HepG2 (cell line): ENCODE data around the gene QPCT. TPM values are rescaled to one million over a fixed set of nuclear protein-coding genes. Genes with fewer than 3 reads are reported as not detected.

Source experiments
- DPF2 ChIP-seq: sonication (generic); formaldehyde crosslinking; IDR thresholded peaks from 2 replicates; pipeline ENCODE4 v1.4.0; 2020; ENCODE audit warnings: mild to moderate bottlenecking, low read depth, missing genetic modification reagents, borderline replicate concordance
- FOSL2 ChIP-seq: sonication (generic); formaldehyde crosslinking; IDR thresholded peaks from 2 replicates; pipeline ENCODE4 v1.4.0; 2020; ENCODE audit warnings: missing genetic modification reagents
- FOXP1 ChIP-seq, 2 experiments: fragments of 450-650 bp in 1 of 2; IDR thresholded peaks; 2 replicates each; pipeline ENCODE4 v1.6.1; 2017 to 2018; ENCODE audit warnings: antibody characterized with exemption in 1 of 2
- ISL2 ChIP-seq: sonication (generic); formaldehyde crosslinking; IDR thresholded peaks from 2 replicates; pipeline ENCODE4 v1.5.0; 2020; ENCODE audit warnings: missing genetic modification reagents
- NCOA1 ChIP-seq: sonication (generic); formaldehyde crosslinking; IDR thresholded peaks from 2 replicates; pipeline ENCODE4 v1.9.0; 2021; ENCODE audit warnings: missing genetic modification reagents
- SP1 ChIP-seq, 2 experiments: fragments of 450-650 bp in 1 of 2; sonication (generic) in 1 of 2; formaldehyde crosslinking in 1 of 2; IDR thresholded peaks; 2 replicates each; pipeline versions ENCODE4 v1.4.0 to v1.6.1; 2016 to 2020; ENCODE audit warnings: missing genetic modification reagents in 1 of 2
- SYNCRIP ChIP-seq: fragments of 200-400 bp; formaldehyde crosslinking; IDR thresholded peaks from 2 replicates; pipeline ENCODE4 v1.6.1; 2018; ENCODE audit warnings: mild to moderate bottlenecking, low read depth, low read length; ENCODE audit not compliant: insufficient read depth
- ZFY ChIP-seq: sonication (generic); formaldehyde crosslinking; IDR thresholded peaks from 2 replicates; pipeline ENCODE4 v1.4.0; 2020; ENCODE audit warnings: missing genetic modification reagents
- ZMYM3 ChIP-seq: sonication (generic); formaldehyde crosslinking; IDR thresholded peaks from 2 replicates; pipeline ENCODE4 v1.5.1; 2020; ENCODE audit warnings: mild to moderate bottlenecking, missing genetic modification reagents
- ZNF598 ChIP-seq: sonication (generic); formaldehyde crosslinking; IDR thresholded peaks from 2 replicates; pipeline ENCODE4 v1.5.1; 2020; ENCODE audit warnings: mild to moderate bottlenecking, missing genetic modification reagents, borderline replicate concordance
- ZNF644 ChIP-seq: IDR thresholded peaks from 2 replicates; pipeline ENCODE4 v1.6.1; 2016; ENCODE audit warnings: low read depth
- polyA plus RNA-seq, 8 experiments: library from polyadenylated mRNA; depleted of rRNA in 3 of 8; stranded (reverse) in 7 of 8; unstranded in 1 of 8; fragments of >200 nt; fragmentation: Illumina TruSeq in 4 of 8; extraction: Trizol in 4 of 8; gene quantifications; 2 replicates each; pipeline versions ENCODE4 v1.2.1 to v1.2.3, GENCODE V29; 2011 to 2016; ENCODE audit warnings: low read depth in 4 of 8, missing spikeins in 1 of 8, mixed read lengths in 1 of 8; ENCODE audit not compliant: insufficient read depth in 1 of 8
- total RNA-seq, 5 experiments: library from RNA; depleted of rRNA; stranded (reverse); fragments of >200 nt; fragmentation: Illumina TruSeq; extraction: Trizol; gene quantifications; 2 replicates each; pipeline ENCODE4 v1.2.3, GENCODE V29; 2016; ENCODE audit warnings: low read depth in 1 of 5
- TF ChIP-seq, protein P1 (sequence below): sonication (generic); formaldehyde crosslinking; IDR thresholded peaks from 2 replicates; pipeline ENCODE4 v1.9.0; 2022; ENCODE audit warnings: missing genetic modification reagents, mild to moderate bottlenecking, borderline replicate concordance
- TF ChIP-seq, protein P2 (sequence below): sonication (generic); formaldehyde crosslinking; IDR thresholded peaks from 2 replicates; pipeline ENCODE4 v1.5.1; 2020; ENCODE audit warnings: mild to moderate bottlenecking, missing genetic modification reagents, borderline replicate concordance
- TF ChIP-seq, protein P3 (sequence below): sonication (generic); formaldehyde crosslinking; IDR thresholded peaks from 2 replicates; pipeline ENCODE4 v1.5.1; 2020; ENCODE audit warnings: mild to moderate bottlenecking, moderate library complexity, missing genetic modification reagents
- TF ChIP-seq, protein P4 (sequence below): IDR thresholded peaks from 2 replicates; pipeline ENCODE4 v1.4.0; 2020; ENCODE audit warnings: mild to moderate bottlenecking, missing genetic modification reagents
- TF ChIP-seq, protein P5 (sequence below): IDR thresholded peaks from 2 replicates; pipeline ENCODE4 v1.6.1; 2018; ENCODE audit warnings: missing genetic modification reagents

Gene QPCT
- total and polyA plus RNA-seq, 2 of the 13 experiments (the other 11 are each of a cell fraction or from before 2014, with no cell fraction given): 0.77 to 1.2 TPM

DNA sequence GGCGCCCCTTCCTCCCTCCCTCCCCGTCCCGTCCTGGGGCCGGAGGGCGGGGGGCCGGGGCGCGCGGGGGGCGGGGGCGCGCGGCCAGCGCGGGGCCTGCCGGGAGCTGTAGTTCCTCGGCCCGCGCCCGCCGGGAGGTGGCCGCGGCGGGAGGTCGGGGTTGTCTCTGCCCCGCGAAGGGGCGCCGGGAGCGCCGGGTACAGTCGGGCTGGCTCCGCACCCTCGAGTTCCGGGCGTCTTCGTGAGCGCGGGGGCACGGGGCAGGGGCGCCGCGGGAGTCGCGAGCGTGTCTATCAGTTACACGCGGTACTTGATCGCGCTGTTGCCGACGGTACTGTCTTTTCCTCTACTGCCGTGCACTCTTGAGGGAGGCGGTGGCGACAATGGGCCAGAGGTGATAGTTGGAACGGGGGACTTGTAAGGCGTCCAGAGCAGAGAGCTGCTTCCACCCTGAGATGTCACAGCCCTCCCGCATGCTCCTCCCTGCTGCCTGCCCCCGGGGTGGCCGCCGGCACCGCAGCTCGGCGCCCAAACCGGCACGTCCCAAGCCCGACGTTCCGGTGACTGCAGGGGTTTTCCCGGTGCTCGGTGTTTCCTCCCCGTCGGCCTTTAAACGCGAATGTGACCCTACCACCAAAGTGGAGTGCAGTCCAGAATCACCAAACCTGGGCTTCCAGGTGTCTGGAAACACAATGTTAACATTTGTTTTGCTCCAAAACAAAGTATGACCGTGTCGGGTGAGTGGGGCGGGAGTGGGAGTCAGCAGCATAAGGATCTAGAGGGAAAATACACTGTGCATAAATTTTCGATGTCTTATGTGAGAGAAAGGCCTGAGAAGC is 19.4 kb upstream of the QPCT start, which contains the start of gene PRKD3 (continued):
- no peak for TF ChIP-seq SP1 (IDR thresholded peaks at IDR 0.05)
- no peak for TF ChIP-seq SP1 (CRISPR knock-in tag; IDR thresholded peaks at IDR 0.05)
- TF ChIP-seq, protein P1, sequence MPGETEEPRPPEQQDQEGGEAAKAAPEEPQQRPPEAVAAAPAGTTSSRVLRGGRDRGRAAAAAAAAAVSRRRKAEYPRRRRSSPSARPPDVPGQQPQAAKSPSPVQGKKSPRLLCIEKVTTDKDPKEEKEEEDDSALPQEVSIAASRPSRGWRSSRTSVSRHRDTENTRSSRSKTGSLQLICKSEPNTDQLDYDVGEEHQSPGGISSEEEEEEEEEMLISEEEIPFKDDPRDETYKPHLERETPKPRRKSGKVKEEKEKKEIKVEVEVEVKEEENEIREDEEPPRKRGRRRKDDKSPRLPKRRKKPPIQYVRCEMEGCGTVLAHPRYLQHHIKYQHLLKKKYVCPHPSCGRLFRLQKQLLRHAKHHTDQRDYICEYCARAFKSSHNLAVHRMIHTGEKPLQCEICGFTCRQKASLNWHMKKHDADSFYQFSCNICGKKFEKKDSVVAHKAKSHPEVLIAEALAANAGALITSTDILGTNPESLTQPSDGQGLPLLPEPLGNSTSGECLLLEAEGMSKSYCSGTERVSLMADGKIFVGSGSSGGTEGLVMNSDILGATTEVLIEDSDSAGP (CRISPR knock-in tag): peak; percentile 56; the same call in 1 of the 2 replicates
- no peak for TF ChIP-seq ZNF644 (CRISPR knock-in tag)
- TF ChIP-seq FOXP1 (IDR thresholded peaks at IDR 0.05): no peak
- TF ChIP-seq FOXP1 (CRISPR knock-in tag; IDR thresholded peaks at IDR 0.05): no peak
- TF ChIP-seq FOSL2: peak; percentile 8; the same call in 1 of the 2 replicates
- TF ChIP-seq NCOA1: peak; percentile 84; the same call in 1 of the 2 replicates
- TF ChIP-seq, protein P2, sequence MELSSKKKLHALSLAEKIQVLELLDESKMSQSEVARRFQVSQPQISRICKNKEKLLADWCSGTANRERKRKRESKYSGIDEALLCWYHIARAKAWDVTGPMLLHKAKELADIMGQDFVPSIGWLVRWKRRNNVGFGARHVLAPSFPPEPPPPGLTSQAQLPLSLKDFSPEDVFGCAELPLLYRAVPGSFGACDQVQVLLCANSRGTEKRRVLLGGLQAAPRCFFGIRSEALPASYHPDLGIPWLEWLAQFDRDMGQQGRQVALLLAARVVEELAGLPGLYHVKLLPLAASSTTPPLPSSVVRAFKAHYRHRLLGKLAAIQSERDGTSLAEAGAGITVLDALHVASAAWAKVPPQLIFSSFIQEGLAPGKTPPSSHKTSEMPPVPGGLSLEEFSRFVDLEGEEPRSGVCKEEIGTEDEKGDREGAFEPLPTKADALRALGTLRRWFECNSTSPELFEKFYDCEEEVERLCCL (CRISPR knock-in tag): no peak
- TF ChIP-seq ZMYM3: no peak
- TF ChIP-seq, protein P3, sequence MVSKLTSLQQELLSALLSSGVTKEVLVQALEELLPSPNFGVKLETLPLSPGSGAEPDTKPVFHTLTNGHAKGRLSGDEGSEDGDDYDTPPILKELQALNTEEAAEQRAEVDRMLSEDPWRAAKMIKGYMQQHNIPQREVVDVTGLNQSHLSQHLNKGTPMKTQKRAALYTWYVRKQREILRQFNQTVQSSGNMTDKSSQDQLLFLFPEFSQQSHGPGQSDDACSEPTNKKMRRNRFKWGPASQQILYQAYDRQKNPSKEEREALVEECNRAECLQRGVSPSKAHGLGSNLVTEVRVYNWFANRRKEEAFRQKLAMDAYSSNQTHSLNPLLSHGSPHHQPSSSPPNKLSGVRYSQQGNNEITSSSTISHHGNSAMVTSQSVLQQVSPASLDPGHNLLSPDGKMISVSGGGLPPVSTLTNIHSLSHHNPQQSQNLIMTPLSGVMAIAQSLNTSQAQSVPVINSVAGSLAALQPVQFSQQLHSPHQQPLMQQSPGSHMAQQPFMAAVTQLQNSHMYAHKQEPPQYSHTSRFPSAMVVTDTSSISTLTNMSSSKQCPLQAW (CRISPR knock-in tag): peak; percentile 68; the same call in 1 of the 2 replicates
- TF ChIP-seq ZNF598: no peak
- TF ChIP-seq ISL2 (CRISPR knock-in tag): no peak; the same call in 1 of the 2 replicates
- TF ChIP-seq, protein P4, sequence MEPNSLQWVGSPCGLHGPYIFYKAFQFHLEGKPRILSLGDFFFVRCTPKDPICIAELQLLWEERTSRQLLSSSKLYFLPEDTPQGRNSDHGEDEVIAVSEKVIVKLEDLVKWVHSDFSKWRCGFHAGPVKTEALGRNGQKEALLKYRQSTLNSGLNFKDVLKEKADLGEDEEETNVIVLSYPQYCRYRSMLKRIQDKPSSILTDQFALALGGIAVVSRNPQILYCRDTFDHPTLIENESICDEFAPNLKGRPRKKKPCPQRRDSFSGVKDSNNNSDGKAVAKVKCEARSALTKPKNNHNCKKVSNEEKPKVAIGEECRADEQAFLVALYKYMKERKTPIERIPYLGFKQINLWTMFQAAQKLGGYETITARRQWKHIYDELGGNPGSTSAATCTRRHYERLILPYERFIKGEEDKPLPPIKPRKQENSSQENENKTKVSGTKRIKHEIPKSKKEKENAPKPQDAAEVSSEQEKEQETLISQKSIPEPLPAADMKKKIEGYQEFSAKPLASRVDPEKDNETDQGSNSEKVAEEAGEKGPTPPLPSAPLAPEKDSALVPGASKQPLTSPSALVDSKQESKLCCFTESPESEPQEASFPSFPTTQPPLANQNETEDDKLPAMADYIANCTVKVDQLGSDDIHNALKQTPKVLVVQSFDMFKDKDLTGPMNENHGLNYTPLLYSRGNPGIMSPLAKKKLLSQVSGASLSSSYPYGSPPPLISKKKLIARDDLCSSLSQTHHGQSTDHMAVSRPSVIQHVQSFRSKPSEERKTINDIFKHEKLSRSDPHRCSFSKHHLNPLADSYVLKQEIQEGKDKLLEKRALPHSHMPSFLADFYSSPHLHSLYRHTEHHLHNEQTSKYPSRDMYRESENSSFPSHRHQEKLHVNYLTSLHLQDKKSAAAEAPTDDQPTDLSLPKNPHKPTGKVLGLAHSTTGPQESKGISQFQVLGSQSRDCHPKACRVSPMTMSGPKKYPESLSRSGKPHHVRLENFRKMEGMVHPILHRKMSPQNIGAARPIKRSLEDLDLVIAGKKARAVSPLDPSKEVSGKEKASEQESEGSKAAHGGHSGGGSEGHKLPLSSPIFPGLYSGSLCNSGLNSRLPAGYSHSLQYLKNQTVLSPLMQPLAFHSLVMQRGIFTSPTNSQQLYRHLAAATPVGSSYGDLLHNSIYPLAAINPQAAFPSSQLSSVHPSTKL: 0 out of 2 replicates have a peak, but pooled peaks have one; percentile 32
- no peak for TF ChIP-seq DPF2 (CRISPR knock-in tag)
- TF ChIP-seq, protein P5, sequence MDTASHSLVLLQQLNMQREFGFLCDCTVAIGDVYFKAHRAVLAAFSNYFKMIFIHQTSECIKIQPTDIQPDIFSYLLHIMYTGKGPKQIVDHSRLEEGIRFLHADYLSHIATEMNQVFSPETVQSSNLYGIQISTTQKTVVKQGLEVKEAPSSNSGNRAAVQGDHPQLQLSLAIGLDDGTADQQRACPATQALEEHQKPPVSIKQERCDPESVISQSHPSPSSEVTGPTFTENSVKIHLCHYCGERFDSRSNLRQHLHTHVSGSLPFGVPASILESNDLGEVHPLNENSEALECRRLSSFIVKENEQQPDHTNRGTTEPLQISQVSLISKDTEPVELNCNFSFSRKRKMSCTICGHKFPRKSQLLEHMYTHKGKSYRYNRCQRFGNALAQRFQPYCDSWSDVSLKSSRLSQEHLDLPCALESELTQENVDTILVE (CRISPR knock-in tag): no peak
- no peak for TF ChIP-seq SYNCRIP
- peak; percentile 25; the same call in 1 of the 2 replicates for TF ChIP-seq ZFY (CRISPR knock-in tag)
